A549 (cell line): ENCODE results near the gene TNK1.

Experiments used
- CBX2 ChIP-seq: fragments of 200-600 bp; sonication (generic); IDR thresholded peaks from 2 replicates; pipeline ENCODE4 v1.6.1; 2016; ENCODE audit warnings: low read depth, mild to moderate bottlenecking, borderline replicate concordance
- POLR2A ChIP-seq: IDR thresholded peaks from 2 replicates; pipeline ENCODE4 v1.6.1; 2012; ENCODE audit warnings: mild to moderate bottlenecking, low read length
- SMC3 ChIP-seq: fragments of >200 bp; sonication (Bioruptor Twin); formaldehyde crosslinking; IDR thresholded peaks from 3 replicates; pipeline ENCODE4 v1.6.1; 2018; ENCODE audit warnings: inconsistent platforms
- TF ChIP-seq, protein P1 (sequence below): fragments of >200 bp; sonication (Bioruptor Twin); formaldehyde crosslinking; IDR thresholded peaks from 3 replicates; pipeline ENCODE4 v1.5.1; 2016
- TF ChIP-seq, protein P2 (sequence below): fragments of 450-650 bp; IDR thresholded peaks from 2 replicates; pipeline ENCODE4 v1.6.1; 2014; ENCODE audit warnings: antibody characterized with exemption

DNA sequence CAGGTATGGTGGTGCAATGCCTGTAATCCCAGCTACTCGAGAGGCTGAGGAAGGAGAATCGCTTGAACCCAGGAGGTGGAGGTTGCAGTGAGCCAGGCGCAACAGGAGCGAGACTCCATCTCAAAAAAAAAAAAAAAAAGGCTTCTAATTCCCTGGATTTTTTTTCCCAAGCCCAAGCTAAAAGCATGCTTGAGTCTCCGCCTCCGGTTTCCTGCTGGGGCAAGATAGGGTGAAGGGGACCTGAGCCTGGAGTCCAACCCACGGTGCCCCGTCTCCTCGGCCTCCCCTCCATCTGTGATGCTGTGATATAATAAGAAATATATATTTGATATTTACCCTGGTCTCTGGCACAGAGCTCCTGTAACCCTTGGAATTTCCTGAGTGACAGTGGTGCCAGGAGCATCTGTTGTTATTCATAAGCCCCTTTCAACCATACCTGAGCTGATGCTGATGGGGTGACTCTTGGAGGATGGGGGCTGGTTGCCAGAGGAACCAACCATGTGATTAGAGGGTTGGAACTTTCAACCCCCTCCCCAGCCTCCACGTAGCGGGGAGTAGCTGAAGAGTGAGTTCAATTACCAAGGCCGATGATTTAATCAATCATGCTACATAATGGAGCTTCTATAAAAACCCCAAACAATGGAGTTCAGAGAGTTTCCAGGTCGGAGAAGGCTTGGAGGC, 12.8 kb upstream of the TNK1 start:
- TF ChIP-seq POLR2A (no peak), SMC3 (no peak), CBX2 (no peak)
- TF ChIP-seq, protein P1, sequence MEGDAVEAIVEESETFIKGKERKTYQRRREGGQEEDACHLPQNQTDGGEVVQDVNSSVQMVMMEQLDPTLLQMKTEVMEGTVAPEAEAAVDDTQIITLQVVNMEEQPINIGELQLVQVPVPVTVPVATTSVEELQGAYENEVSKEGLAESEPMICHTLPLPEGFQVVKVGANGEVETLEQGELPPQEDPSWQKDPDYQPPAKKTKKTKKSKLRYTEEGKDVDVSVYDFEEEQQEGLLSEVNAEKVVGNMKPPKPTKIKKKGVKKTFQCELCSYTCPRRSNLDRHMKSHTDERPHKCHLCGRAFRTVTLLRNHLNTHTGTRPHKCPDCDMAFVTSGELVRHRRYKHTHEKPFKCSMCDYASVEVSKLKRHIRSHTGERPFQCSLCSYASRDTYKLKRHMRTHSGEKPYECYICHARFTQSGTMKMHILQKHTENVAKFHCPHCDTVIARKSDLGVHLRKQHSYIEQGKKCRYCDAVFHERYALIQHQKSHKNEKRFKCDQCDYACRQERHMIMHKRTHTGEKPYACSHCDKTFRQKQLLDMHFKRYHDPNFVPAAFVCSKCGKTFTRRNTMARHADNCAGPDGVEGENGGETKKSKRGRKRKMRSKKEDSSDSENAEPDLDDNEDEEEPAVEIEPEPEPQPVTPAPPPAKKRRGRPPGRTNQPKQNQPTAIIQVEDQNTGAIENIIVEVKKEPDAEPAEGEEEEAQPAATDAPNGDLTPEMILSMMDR = no peak
- TF ChIP-seq, protein P2, sequence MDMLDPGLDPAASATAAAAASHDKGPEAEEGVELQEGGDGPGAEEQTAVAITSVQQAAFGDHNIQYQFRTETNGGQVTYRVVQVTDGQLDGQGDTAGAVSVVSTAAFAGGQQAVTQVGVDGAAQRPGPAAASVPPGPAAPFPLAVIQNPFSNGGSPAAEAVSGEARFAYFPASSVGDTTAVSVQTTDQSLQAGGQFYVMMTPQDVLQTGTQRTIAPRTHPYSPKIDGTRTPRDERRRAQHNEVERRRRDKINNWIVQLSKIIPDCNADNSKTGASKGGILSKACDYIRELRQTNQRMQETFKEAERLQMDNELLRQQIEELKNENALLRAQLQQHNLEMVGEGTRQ = no peak
